Amniotic epithelial cell (primary cell): ENCODE measurements around the gene VPS37C.
"Not testable (repeated sequence)": the region's sequence is repeated elsewhere in the genome, so short reads cannot be mapped to it uniquely, and the experiment has no call there.

Source experiments
- DNase-seq: peaks from one replicate; pipeline ENCODE4 v3.0.0-alpha.2; 2010; ENCODE audit warnings: low read depth

Gene VPS37C

DNA sequence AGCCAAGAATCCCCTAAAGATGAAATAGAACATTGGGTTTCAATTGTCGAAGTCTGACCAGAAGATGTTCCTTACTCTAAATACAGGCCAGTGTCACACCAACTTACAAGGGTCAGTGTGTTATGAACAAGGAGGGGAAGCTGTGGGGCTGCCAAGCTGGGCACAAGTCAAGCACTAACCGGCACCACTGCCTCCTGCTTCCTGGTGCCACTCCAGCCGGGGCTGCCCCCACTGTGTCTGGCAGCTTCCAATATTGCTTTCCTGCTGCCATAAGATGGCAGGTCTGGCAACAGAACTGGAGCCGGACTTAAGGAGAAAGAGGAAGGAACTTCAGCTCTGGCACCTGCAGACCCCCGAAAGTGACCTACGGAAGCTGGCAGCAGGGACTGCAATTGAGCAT is 13.7 kb upstream of the VPS37C start:
- no peak for DNase-seq

DNA sequence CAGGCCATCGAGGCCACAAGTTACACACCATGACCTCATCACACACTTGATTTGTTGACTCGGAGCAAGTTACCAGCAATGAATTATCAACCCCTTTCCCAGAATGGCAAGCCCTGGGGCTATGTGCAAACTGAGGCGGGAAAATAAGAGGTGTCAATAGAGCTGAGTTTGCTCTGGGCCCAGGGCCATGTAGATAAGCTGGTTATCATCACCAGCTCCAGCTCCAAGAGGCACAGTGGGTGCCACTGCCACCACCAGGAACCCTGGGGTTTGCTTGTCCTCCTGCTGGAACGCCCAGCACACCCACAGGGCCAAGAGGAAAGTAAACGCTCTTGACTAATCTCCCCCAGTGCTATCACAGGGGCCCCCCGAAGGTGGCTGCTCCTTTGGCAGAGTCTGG is 13.0 kb upstream of the VPS37C start:
- no peak for DNase-seq

DNA sequence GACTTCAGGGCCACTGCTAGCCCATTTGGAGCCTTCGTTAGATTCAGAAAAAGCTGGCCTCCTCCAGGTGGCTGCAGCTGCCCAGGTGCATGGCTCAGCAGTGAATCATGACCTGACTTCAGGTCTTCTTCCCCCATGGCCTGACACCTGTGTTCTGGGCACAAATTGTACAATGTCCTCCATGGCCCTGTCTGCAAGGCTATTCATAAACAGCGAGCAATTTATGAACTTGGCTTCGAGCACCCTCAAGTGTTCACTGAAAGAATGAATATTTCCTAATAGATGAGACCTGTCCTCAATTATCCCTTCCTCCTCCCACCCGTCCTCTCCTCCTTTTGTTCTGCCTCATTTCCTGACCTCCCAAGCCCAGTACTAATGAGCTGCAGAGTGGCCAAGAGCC is 12.2 kb upstream of the VPS37C start:
- DNase-seq = no peak

DNA sequence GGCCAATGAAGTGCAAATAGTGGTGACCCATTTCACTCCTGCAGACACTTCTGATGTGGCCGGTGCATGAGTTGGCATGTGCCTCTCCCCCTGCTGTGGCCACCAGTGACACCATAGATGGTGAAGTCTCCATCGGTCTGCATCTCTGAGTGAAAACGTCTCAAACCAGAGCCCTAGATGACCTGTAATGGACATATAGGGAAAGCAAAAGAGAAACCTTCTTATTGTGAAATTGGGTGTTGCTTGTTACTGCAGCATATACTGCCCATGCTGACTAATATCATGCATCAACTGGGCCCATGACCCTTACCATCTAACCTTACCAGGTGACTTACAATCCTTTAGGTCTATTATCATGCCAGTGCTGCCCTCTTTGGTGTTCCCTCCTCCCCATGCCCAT is 11.7 kb upstream of the VPS37C start:
- no peak for DNase-seq

DNA sequence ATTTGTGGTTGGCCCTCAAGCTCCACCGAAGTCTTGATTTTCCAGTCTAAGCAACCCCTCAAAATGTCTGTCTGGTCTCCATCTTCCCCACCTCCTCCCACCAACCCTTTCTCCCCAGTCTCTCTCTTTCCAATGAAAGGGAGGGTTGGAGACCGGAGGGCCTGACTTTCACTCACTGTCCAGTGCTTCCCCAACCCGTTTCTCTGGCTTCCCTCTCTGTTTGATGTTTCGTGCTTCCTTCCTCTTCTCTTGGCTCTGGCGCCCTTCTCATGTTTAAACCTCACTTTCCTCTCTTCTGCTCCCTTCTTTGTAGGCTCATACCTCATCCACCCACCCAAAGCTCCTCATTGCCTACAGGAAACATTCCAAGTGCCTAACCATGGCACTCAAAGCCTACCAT is 11.1 kb upstream of the VPS37C start:
- DNase-seq = no peak

DNA sequence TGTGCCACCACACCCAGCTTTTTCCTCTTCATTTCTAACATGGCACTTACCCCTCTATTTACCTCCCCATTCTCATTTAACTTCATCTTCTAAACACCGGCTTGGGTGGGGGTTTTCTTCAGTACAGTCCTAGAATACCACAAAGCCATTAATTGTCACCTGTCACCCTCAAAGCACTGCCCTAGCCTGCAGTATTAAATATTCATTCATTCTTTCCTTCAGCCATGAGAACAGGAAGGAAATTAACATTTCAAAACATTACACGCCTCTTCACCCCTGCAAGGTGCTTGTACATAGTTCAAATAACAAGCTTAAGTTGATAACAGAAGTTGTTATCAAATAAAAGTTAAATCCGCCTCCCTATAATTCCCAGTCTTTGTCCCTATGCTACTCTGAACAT is 10.7 kb upstream of the VPS37C start:
- no peak for DNase-seq

DNA sequence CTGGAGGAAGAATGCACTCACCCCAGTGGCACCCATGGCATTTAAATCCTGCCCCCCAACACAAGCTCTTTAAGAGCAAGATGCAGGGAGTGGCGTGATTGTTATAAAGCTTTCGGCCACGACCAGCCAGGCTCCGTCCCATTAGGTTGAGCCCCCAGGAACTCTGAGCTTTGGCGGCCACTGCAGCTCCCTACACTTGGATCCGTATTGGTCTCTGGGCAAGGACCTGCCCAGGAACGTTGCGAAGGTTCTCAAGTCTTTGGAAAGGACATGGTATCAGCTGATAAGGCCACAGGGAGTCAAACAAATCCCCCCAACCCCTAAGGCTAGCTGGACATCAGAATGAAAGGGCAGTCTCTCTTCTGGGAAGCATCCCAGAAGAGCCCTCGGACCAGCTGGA is 9.3 kb upstream of the VPS37C start:
- DNase-seq = no peak

DNA sequence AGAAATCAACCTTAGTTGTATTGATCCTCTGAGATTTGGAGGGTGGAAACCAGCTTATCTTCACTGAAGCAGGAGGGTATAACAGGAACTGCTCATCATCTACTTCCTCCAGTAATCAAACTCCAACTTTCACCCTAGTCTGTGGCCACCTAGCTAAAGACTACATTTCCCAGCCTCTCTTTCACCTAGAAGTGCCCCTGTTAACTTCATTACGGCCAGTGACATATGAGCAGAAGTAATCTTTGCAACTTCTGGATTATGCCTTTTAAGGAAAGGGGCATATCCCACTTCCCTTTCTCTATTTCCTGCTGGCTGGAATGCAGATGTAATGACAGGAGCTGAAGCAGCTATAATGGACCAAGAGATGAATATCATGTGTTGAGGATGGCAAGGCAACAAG is 7.6 kb upstream of the VPS37C start:
- DNase-seq = no peak

DNA sequence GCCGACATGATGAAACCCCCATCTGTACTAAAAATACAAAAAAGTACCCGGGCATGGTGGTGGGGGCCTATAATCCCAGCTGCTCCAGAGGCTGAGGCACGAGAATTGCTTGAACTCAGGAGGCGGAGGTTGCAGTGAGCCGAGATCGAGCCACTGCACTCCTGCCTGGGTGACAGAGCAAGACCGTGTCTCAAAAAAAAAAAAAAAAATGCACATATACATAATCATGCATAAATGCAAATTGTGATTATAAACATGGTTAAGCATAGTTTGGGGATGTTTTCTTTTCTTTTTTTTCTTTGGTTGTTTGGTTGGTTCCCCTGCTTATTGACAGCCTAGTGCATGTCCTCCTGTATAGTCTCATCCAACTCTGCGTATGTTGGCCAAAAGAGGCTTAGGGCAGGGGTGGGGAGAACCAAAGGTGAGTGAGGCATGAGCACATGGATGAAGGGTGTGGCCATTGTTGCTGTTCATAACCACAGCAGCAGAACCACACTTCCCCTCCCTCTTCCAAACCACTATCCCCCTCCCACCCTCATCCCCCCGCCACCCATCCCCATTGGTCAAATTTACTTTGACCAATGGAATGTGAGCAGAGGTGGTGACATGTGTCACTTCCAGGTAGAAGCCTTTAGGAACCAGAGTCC is 6.9 kb upstream of the VPS37C start:
- no peak for DNase-seq

DNA sequence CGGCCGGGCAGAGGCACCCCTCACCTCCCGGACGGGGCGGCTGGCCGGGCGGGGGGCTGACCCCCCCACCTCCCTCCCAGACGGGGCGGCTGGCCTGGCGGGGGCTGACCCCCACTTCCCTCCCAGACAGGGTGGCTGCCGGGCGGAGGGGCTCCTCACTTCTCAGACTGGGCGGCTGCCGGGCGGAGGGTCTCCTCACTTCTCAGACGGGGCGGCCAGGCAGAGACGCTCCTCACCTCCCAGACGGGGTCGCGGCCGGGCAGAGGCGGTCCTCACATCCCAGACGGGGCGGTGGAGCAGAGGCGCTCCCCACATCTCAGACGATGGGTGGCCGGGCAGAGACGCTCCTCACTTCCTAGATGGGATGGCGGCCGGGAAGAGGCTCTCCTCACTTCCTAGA is 5.1 kb upstream of the VPS37C start:
- not testable (repeated sequence) for DNase-seq

DNA sequence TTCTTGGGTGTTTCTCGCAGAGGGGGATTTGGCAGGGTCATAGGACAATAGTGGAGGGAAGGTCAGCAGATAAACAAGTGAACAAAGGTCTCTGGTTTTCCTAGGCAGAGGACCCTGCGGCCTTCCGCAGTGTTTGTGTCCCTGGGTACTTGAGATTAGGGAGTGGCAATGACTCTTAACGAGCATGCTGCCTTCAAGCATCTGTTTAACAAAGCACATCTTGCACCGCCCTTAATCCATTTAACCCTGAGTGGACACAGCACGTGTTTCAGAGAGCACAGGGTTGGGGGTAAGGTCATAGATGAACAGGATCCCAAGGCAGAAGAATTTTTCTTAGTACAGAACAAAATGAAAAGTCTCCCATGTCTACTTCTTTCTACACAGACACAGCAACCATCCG is 4.6 kb upstream of the VPS37C start:
- not testable (repeated sequence) for DNase-seq

DNA sequence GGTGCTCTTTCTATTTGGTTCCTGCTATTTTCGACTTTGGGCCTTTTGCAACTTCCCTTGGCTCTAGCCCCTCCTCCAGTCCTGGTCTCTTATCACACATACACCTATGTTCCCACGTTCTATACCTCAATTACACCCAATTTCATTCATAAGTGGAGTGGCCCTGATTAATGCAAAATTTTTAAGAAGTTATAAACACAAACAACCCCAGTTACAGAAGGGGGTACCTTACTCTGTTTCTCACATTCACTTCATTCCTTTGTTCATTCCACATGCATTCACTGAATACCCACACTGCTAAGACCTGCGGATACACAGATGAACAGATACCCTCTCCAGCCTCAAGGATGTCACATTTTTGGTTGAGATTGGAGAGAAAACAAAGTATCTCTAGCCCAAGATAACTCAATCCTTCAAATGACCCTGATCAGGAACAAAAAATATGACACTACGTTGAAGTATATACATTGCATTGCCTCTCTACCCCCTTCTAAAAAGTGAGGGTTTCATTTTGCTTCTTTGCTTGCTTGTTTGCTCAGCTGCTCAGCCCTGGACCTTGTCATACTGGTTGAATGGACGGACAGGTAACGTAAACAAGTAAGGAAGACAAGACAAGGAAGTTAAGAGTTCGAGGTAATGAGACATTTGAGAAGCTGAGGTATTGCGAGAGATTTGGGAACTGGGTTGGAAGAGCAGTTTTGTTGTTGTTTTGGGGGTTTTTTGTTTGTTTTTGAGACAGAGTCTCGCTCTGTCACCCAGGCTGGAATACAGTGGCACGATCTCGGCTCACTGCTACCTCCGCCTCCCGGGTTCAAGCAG is 3.6 kb upstream of the VPS37C start:
- no peak for DNase-seq

DNA sequence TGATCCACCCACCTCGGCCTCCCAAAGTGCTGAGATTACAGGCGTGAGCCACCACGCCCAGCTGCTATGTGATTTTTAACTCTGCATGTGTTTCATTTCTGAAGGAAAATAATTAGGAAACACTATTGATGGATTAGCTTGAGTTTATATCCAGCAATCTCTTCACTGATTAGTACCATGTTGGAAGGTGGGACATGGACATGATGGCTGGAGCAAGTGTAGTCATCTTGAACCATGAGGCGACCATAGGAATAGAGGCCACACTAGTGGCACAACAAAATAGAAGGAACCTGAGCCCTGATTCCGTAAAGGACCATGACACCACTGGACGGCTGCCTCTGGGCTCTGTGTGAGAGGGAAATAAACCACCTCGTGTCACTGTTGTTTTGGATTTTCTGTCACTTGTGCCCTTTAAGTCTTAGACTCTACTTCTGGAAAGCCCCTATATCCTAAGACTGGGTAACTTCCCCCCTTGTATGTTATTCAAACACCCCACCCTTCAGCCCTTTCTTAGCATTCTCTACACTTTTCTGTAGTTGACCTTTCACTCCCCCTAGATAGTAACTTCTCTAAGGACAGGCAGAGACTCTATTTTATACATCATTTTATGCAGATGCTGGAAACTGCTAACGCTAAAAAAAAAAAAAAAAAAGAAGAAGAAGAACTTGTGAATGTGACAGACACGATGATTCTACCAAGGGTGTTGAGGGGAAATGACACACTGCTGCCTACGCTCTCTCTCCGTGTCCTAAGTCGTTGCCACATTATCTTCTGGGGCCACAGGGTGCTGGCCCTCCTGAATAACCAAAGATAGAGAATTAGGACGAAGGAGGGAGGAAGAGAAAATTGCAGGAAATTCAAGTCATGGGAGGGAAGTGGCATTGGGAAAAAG is 2.7 kb upstream of the VPS37C start:
- no peak for DNase-seq

DNA sequence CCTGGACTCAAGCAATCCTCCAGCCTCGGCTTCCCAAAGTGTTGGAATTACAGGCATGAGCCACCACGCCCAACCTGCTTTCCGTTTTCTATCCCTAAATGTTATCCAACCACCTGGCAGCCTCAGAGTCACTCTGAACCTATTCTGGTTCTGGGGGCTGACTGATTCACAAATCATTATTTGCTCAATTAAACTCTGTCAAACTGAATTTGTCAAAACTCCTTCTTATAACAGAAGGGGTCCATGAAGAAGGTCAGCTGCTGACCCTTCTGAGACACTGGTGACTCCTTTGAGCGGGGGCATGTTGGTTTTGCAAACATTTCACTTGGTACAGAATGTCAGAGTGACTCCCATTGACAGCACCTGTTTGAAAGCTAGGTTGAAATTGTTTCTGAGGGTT is 1.8 kb upstream of the VPS37C start:
- no peak for DNase-seq

DNA sequence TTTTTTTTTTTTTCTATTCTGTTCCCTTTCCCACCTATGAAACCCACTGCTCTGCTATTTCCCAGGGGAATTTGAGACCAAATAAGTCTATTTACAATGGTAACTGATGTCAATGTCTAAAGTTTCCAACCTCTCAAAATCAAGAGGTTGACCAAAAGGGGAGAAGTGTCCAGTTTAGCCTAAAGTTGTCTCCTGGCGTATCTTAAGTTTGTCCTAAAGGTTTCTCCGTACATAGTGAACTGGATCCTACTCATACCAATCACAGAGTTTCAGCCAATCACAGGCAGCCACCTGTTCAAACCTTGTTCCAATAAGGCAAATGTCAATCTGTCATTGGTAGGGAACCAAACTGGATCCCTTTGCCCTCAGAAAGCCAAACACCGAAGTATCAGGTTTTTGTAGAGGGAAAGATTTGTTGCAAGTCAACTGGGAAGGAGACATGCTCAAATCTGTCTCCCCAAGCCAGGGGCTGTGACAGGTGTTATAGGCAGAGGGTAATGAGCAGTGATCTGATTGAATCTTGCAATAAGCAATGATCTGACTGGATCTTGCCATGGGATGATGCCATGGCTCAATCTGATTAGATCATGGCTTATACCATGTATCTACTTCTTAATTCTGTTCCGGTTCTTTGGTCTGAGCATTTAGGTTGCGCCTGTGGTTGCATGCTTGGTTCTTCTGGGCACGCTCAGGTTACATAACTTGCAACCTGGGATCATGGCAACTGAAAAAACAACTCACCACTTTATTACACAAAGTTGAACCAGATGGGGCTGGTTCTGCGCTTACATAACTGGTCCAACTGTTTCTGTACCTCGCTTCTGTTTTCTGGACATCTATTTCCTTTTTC is 1.1 kb upstream of the VPS37C start:
- DNase-seq = peak; percentile 35

DNA sequence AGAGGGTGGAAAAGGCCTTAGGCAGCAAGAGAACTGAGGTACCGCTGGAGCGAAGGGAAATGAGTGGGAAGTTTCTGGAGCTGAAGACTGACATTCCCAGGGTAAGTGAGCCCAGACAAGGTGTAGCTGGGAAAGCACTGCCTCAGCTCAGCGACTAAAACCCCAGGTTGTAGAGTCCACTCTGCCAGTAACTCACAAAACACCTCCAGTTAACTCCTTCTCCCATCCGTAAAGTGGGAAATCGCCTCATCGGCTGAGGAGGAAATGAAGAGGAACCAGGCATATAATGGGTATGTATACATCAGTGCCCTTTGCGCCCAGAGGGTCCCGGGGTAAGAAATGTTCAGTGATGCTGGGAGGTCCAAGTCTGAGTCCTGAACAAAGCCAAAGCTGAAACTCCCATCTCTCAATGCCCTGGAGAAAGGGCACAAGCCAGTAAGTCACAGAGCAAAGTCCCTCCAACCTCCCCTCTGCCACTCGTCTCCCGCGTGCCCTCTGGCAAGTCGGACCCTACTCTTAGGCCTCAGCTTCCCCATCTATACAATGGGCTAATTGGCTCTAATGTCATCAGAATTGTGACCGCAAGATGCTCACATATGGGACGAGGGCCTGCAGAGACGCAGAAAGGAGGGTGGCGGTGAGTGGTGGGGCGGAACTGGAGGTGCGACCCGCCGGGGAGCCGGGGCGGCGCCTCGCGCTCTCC is 588 bp downstream of the VPS37C start:
- no peak for DNase-seq

DNA sequence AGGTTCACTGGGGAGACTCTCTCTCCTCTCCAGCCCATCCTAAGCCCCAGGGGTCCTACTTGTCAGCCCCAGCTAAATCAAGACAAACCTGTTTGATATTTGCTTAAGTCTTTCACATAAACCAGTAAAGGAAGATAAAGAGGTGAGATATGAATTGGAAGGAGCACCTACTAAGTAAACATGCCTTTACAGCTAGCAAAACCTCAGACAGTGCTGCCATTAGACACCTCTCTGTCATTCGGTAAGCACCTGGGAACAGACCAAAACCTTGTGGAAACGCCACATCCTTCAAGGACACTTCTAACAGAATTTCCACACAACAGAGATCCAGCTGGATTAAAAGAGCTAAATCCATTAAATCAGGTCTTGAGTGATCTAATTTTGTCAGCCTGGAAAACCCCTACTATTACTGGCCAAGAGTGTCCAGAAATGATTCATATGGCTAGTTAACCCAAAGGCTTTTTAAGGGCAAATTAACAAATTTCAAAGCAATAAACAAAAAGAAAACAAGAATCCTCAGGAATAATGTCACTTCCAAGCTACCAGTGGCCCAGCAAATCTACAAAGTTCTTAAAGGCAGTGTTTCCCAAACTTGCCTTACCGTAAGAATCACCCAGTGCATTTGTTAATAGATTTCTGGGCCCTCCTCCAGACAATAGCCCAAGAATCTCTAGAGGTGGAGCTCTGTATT is 2.4 kb downstream of the VPS37C start:
- peak; percentile 76 for DNase-seq

DNA sequence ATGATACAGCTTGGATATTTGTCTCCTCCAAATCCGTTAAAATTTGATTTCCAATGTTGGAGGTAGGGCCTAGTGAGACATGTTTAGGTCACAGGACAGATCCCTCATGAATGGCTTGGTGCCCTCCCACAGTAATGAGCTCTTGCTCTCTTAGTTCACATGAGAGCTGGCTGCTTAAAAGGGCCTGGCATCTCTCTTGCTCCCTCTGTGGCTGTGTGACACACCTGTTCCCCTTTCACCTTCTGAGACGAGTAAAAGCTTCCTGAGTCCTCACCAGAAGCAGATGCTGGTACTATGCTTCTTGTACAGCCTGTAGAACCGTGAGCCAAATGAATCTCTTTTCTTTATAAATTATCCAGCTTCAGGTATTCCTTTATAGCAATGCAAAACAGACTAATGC is 3.5 kb downstream of the VPS37C start:
- no peak for DNase-seq

DNA sequence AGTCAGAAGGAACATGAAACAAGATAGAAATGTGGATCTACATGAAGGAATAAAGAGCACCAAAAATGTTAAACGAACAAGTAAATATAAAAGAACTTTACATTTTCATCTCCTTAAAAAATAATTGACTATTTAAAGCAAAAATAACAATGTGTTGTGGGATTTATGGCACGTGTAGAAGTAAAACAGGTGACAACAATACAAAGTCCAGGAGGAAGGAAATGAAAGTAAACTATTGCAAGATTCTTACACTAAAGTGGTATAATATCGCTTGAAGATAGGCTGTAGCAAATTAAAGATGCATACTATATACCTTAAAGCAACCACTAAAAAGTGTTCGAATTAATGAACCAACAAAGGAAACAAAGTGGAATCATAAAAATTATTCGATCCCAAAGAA is 5.5 kb downstream of the VPS37C start:
- DNase-seq = no peak

DNA sequence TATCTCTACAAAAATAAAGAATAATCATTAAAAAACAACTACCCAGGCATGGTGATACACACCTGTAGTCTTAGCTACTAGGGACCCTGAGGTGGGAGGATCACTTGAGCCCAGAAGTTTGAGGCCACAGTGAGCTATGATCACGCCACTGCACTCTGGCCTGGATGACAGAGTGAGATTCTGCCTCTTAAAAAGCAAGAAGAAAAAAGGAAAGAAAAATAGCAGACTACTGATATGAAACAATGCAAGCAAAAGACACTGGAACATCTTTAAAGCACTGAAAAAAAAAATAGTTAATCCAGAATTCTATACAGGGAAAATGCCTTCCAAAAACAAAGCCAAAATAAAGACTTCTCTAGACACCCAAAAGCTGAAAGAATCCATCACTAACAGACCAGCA is 5.9 kb downstream of the VPS37C start:
- no peak for DNase-seq

DNA sequence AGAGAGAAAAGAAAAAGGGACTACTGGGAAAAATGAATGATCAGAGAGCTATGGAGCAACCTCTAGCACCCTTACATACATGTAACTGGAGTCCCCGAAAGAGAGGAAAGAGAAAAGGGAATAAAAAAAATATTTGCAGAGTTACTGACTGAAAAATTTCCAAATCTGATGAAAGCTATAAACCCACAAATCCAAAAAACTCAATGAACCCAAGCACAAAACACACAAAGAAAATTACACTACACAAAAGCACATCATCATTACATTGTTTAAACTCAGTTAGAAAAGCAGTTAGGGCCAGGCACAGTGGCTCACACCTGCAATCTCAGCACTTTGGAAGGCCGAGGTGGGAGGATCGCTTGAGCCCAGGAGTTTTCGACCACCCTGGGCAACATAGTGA is 6.7 kb downstream of the VPS37C start:
- DNase-seq = no peak
